Lower leg skin (tissue), 3 donors: ENCODE measurements around the gene RABGGTB.

Experiments
- CTCF ChIP-seq, 3 donors: fragments of 450-650 bp; IDR thresholded peaks; one replicate each; pipeline ENCODE4 v1.5.1; 2016; ENCODE audit warnings: antibody characterized with exemption in 3 of 3, mild to moderate bottlenecking in 3 of 3, moderate library complexity in 2 of 3
- POLR2A ChIP-seq, 2 donors: fragments of 450-650 bp; IDR thresholded peaks; one replicate each; pipeline ENCODE4 v1.6.1; 2016 to 2017; ENCODE audit warnings: antibody characterized with exemption in 2 of 2, mild to moderate bottlenecking in 1 of 2, moderate library complexity in 1 of 2

- TF ChIP-seq CTCF (IDR thresholded peaks at IDR 0.05) (no peak), POLR2A (IDR thresholded peaks at IDR 0.05) (no peak)
Measured at GRCh38 chr1:75787524-75787923, 1.5 kb downstream of the RABGGTB start.
